Measurements from ENCODE around the gene VMP1. TPM values are rescaled to one million over a fixed set of nuclear protein-coding genes. Genes with fewer than 3 reads are reported as not detected.
A peak's percentile ranks its signal among the peaks of the same experiment; 100 is the strongest.

Gene VMP1
- total and polyA plus RNA-seq, 2 donors (not counting 1 experiment from before 2014, with no cell fraction given) = 125 to 235 TPM

- peak overlapping the region in 2 of 4 experiments; percentile 11 to 98 for H3K4me3 ChIP-seq (replicated peaks in 1 of 4; ENCODE audit: control extremely low read depth in 1 of 4, insufficient read depth in 1 of 4, low read depth in 3 of 4, low read length in 4 of 4)
- H3K27me3 ChIP-seq (ENCODE audit: control insufficient read depth, insufficient read depth, low read length) = no peaks in the 10 kb centered on the region
- H2AFZ ChIP-seq (ENCODE audit: low read length) = no peak overlapping the region
- no peak overlapping the region for H3K4me2 ChIP-seq (ENCODE audit: extremely low read depth, insufficient read depth, low read length)
- no peak for TF ChIP-seq EZH2 (IDR thresholded peaks at IDR 0.05; ENCODE audit: low read length, missing control alignments)
- TF ChIP-seq CTCF (conservative IDR thresholded peaks at IDR 0.05 in 1 of 2, IDR thresholded peaks at IDR 0.05 in 1 of 2; ENCODE audit: low read depth in 1 of 2, low read length in 2 of 2) = no peak
- no peak overlapping the region for H3K9ac ChIP-seq (ENCODE audit: insufficient read depth, low read length)
- H3K9me3 ChIP-seq (ENCODE audit: control insufficient read depth, insufficient read depth, low read depth, low read length) = no peaks in the 10 kb centered on the region
- peak overlapping the region; percentile 44 for H3K27ac ChIP-seq (ENCODE audit: insufficient read depth, low read length)
- H3K36me3 ChIP-seq (ENCODE audit: control insufficient read depth, insufficient read depth, low read length) = peaks cover 3% of the 10 kb centered on the region
- no peaks in the 10 kb centered on the region for H4K20me1 ChIP-seq (ENCODE audit: control insufficient read depth, extremely low read depth, insufficient read depth, low read length)
- H3K4me1 ChIP-seq (ENCODE audit: control insufficient read depth, extremely low read depth, insufficient read depth, low read length) = peaks cover 10% of the 10 kb centered on the region
- peak; percentile 97 to 98 for DNase-seq (ENCODE audit: low read depth in 2 of 2)
- peaks cover 42% of the 10 kb centered on the region for H3K79me2 ChIP-seq (ENCODE audit: control insufficient read depth, insufficient read depth, low read length)
These were observed 135.6 kb downstream of the VMP1 start for GRCh38 chr17:59842901-59843652.

DNA sequence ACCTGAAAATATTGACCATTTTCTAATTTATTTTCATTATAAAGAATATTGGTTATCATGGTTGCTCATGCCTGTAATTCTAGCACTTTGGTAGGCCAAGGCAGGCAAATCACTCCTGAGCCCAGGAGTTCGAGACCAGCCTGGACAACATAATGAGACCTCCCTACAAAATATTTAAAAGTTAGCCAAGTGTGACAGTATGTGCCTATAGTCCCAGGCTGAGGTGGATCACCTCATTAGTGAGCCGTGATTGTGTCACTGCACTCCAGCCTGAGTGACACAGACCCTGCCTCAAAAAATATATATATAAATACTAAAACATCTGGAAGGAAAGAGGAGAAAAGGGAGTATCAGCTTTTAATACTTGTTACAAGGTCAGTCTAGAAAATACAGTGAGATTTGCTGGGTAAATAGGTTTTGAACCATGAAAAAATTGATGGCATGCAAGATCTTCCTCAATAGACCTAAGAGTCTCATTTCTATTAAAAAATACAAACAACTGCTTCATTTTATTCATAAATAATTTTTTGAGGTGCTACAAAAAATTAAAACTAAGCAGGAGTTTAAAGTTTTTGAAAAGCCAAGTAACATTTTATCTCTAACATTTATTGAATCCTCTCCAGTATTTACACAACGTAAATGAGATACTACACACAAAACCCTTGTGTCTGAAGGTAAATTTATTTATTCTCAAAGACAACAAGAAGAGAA lies 137.6 kb downstream of the VMP1 start:
- H3K36me3 ChIP-seq (ENCODE audit: control insufficient read depth, insufficient read depth, low read length) = peaks cover 2% of the 10 kb centered on the region
- peak overlapping the region; percentile 90 for H3K27ac ChIP-seq (ENCODE audit: insufficient read depth, low read length)
- H3K9ac ChIP-seq (ENCODE audit: insufficient read depth, low read length) = no peak overlapping the region
- no peaks in the 10 kb centered on the region for H4K20me1 ChIP-seq (ENCODE audit: control insufficient read depth, extremely low read depth, insufficient read depth, low read length)
- no peaks in the 10 kb centered on the region for H3K27me3 ChIP-seq (ENCODE audit: control insufficient read depth, insufficient read depth, low read length)
- peak; percentile 75 to 77 for DNase-seq (ENCODE audit: low read depth in 2 of 2)
- H2AFZ ChIP-seq (ENCODE audit: low read length) = no peak overlapping the region
- no peaks in the 10 kb centered on the region for H3K9me3 ChIP-seq (ENCODE audit: control insufficient read depth, insufficient read depth, low read depth, low read length)
- peaks cover 10% of the 10 kb centered on the region for H3K4me1 ChIP-seq (ENCODE audit: control insufficient read depth, extremely low read depth, insufficient read depth, low read length)
- no peak for TF ChIP-seq CTCF (conservative IDR thresholded peaks at IDR 0.05 in 1 of 2, IDR thresholded peaks at IDR 0.05 in 1 of 2; ENCODE audit: low read depth in 1 of 2, low read length in 2 of 2)
- no peak for TF ChIP-seq EZH2 (IDR thresholded peaks at IDR 0.05; ENCODE audit: low read length, missing control alignments)
- peak overlapping the region; percentile 42 for H3K4me2 ChIP-seq (ENCODE audit: extremely low read depth, insufficient read depth, low read length)
- H3K79me2 ChIP-seq (ENCODE audit: control insufficient read depth, insufficient read depth, low read length) = peaks cover 22% of the 10 kb centered on the region
- no peak overlapping the region for H3K4me3 ChIP-seq (replicated peaks in 1 of 4; ENCODE audit: control extremely low read depth in 1 of 4, insufficient read depth in 1 of 4, low read depth in 3 of 4, low read length in 4 of 4)

GRCh38 chr17:59845595-59846393 lies 138.3 kb downstream of the VMP1 start:
- H3K79me2 ChIP-seq (ENCODE audit: control insufficient read depth, insufficient read depth, low read length) = peaks cover 15% of the 10 kb centered on the region
- H3K27me3 ChIP-seq (ENCODE audit: control insufficient read depth, insufficient read depth, low read length) = no peaks in the 10 kb centered on the region
- no peaks in the 10 kb centered on the region for H4K20me1 ChIP-seq (ENCODE audit: control insufficient read depth, extremely low read depth, insufficient read depth, low read length)
- peak; percentile 92 to 93 for DNase-seq (ENCODE audit: low read depth in 2 of 2)
- H3K36me3 ChIP-seq (ENCODE audit: control insufficient read depth, insufficient read depth, low read length) = peaks cover 2% of the 10 kb centered on the region
- H3K9ac ChIP-seq (ENCODE audit: insufficient read depth, low read length) = no peak overlapping the region
- H3K27ac ChIP-seq (ENCODE audit: insufficient read depth, low read length) = peak overlapping the region; percentile 90
- H3K4me1 ChIP-seq (ENCODE audit: control insufficient read depth, extremely low read depth, insufficient read depth, low read length) = peaks cover 10% of the 10 kb centered on the region
- no peak overlapping the region for H3K4me2 ChIP-seq (ENCODE audit: extremely low read depth, insufficient read depth, low read length)
- TF ChIP-seq EZH2 (IDR thresholded peaks at IDR 0.05; ENCODE audit: low read length, missing control alignments) (no peak), CTCF (conservative IDR thresholded peaks at IDR 0.05 in 1 of 2, IDR thresholded peaks at IDR 0.05 in 1 of 2; ENCODE audit: low read depth in 1 of 2, low read length in 2 of 2) (no peak)
- no peak overlapping the region for H2AFZ ChIP-seq (ENCODE audit: low read length)
- H3K4me3 ChIP-seq (replicated peaks in 1 of 4; ENCODE audit: control extremely low read depth in 1 of 4, insufficient read depth in 1 of 4, low read depth in 3 of 4, low read length in 4 of 4) = no peak overlapping the region
- no peaks in the 10 kb centered on the region for H3K9me3 ChIP-seq (ENCODE audit: control insufficient read depth, insufficient read depth, low read depth, low read length)
